Transverse colon (tissue), 4 donors: Measurements from ENCODE around the gene DUSP14. TPM values are rescaled to one million over a fixed set of nuclear protein-coding genes. Genes with fewer than 3 reads are reported as not detected.

Experiments used
- DNase-seq: peaks from one replicate; pipeline ENCODE4 v3.0.0-alpha.2; 2019
- H3K27ac ChIP-seq, 4 donors: fragments of 200-600 bp; sonication (generic); 2 replicates each; pipeline ENCODE4 v1.5.1; 2016 to 2018; ENCODE audit warnings: inconsistent platforms in 4 of 4
- H3K27me3 ChIP-seq: fragments of 200-600 bp; sonication (generic); 2 replicates; pipeline ENCODE4 v1.5.1; 2017; ENCODE audit warnings: inconsistent platforms
- H3K36me3 ChIP-seq, 4 donors: fragments of 200-600 bp; sonication (generic); 2 replicates each; pipeline ENCODE4 v1.5.1; 2017 to 2019; ENCODE audit warnings: inconsistent platforms in 4 of 4
- H3K4me1 ChIP-seq, 4 donors: fragments of 200-600 bp; sonication (generic); 2 replicates each; pipeline ENCODE4 v1.5.1; 2017 to 2020; ENCODE audit warnings: inconsistent platforms in 4 of 4
- H3K4me3 ChIP-seq, 4 donors: fragments of 200-600 bp; sonication (generic); 1 replicate in 1 of 4; 2 replicates in 3 of 4; pipeline versions ENCODE4 v1.5.1 to v1.6.1; 2017 to 2019; ENCODE audit warnings: inconsistent platforms in 4 of 4
- H3K9me3 ChIP-seq, 2 donors: fragments of 200-600 bp; sonication (generic); 2 replicates each; pipeline ENCODE4 v1.5.1; 2017 to 2019; ENCODE audit warnings: inconsistent platforms in 2 of 2
- EP300 ChIP-seq: sonication (generic); formaldehyde crosslinking; IDR thresholded peaks from one replicate; pipeline ENCODE4 v1.6.1; 2017; ENCODE audit warnings: antibody characterized with exemption, low read depth
- POLR2A ChIP-seq: fragments of 450-650 bp; IDR thresholded peaks from one replicate; pipeline ENCODE4 v1.6.1; 2016; ENCODE audit warnings: antibody characterized with exemption, mild to moderate bottlenecking, moderate library complexity
- POLR2AphosphoS5 ChIP-seq, 3 donors: sonication (generic); formaldehyde crosslinking; IDR thresholded peaks; one replicate each; pipeline ENCODE4 v1.6.1; 2016; ENCODE audit warnings: antibody characterized with exemption in 3 of 3
- WGBS, 2 donors: methylation state at CpG; one replicate each; pipeline ENCODE4 v1.1.5; 2018; ENCODE audit warnings: low coverage in 1 of 2; 5-methylcytosine and 5-hydroxymethylcytosine counted together
- in situ Hi-C, 4 donors: fragments of 200-750 bp; cut with MboI; loops; one replicate each; pipeline versions ENCODE4 v1.15.0 to v1.15.1; 2017; ENCODE audit warnings: low sequenced_read_pairs in 3 of 4, low pct_ligation_motif_present in 1 of 4, low pct_unique_long_range_greater_than_20kb in 1 of 4
- intact Hi-C: fragments of 100-400 bp; cut with DNase I; formaldehyde crosslinking; loops from one replicate; pipeline ENCODE4 v1.15.1; 2023; ENCODE audit warnings: low total_unique reads
- total RNA-seq, 4 donors: library from RNA; depleted of rRNA; stranded (reverse); fragments of >200 nt; gene quantifications; one replicate each; pipeline ENCODE4 v1.1.0, GENCODE V29; 2016
- TF ChIP-seq, protein P1 (sequence below), 5 experiments: fragments of 200-600 bp in 3 of 5; fragments of 450-650 bp in 2 of 5; sonication (generic) in 3 of 5; IDR thresholded peaks; 1 replicate in 2 of 5; 2 replicates in 3 of 5; pipeline ENCODE4 v1.5.1; 2016 to 2017; ENCODE audit warnings: antibody characterized with exemption in 5 of 5, inconsistent platforms in 3 of 5, mild to moderate bottlenecking in 2 of 5, moderate library complexity in 1 of 5

Gene DUSP14
- total RNA-seq, 4 donors from 2014 or later, result 1.6 to 3.8 (median 2.8) TPM

DNA sequence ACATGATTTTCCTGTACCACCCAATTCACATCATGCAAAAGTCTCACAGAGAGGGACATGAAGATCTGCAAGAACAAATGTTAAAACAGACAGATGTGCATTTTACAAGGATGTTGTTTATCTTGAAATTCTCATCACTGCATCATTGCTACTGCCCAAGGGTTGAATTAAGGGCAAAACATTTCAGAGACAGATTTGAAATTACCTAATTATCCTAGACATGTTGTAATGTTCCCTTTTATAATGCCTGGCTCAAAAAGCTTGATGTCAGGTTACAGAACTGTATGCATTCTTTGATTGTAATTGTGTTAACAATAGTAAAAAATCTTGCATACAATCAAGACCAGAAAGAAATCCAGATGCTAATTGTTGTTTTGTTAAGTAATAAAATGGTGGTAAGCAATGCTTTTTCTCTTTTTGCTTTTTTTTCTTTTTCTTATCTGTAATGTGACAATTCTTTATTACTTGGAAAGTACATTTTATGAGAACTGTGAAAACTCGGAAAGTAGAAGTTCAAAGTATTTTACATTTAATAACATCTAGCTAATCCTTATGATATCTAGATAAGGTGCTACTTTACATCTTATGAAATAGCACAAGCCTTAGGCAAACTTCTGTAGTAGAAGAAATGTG, 3.6 kb upstream of the DUSP14 start:
- WGBS, 2 donors, result 44 to 67% methylated on average over 1 of the region's 1 CpG
- no peak for DNase-seq
- Histone ChIP-seq H3K27me3 (no peaks in the 10 kb centered on the region), H3K4me3 (no peak overlapping the region), H3K36me3 (no peaks in the 10 kb centered on the region), H3K27ac (no peak overlapping the region), H3K9me3 (no peaks in the 10 kb centered on the region), H3K4me1 (peaks cover 0 to 25% (median 13%) of the 10 kb centered on the region in 4 donors)
- TF ChIP-seq POLR2AphosphoS5 (IDR thresholded peaks at IDR 0.05), result no peak
- no peak for TF ChIP-seq POLR2A
- TF ChIP-seq, protein P1, sequence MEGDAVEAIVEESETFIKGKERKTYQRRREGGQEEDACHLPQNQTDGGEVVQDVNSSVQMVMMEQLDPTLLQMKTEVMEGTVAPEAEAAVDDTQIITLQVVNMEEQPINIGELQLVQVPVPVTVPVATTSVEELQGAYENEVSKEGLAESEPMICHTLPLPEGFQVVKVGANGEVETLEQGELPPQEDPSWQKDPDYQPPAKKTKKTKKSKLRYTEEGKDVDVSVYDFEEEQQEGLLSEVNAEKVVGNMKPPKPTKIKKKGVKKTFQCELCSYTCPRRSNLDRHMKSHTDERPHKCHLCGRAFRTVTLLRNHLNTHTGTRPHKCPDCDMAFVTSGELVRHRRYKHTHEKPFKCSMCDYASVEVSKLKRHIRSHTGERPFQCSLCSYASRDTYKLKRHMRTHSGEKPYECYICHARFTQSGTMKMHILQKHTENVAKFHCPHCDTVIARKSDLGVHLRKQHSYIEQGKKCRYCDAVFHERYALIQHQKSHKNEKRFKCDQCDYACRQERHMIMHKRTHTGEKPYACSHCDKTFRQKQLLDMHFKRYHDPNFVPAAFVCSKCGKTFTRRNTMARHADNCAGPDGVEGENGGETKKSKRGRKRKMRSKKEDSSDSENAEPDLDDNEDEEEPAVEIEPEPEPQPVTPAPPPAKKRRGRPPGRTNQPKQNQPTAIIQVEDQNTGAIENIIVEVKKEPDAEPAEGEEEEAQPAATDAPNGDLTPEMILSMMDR (IDR thresholded peaks at IDR 0.05), result no peak
- no peak for TF ChIP-seq EP300
- in situ Hi-C loops (no loop called here), intact Hi-C loops (no loop called here)

GRCh38 chr17:37488009-37488604, 1.6 kb upstream of the DUSP14 start:
- peak overlapping the region; percentile 85 to 90 (median 88) for H3K27ac ChIP-seq

GRCh38 chr17:37488607-37489196, 989 bp upstream of the DUSP14 start:
- peaks cover 0 to 32% (median 23%) of the 10 kb centered on the region in 4 donors for H3K4me1 ChIP-seq
- peak; percentile 80 for DNase-seq
- H3K4me3 ChIP-seq, result peak overlapping the region; percentile 60 to 85 (median 72)
- no peaks in the 10 kb centered on the region for H3K9me3 ChIP-seq
- 2 to 3% methylated on average over 8 to 25 of the region's 25 CpGs for WGBS, 2 donors
- peak; percentile 28 to 48 (median 32) for TF ChIP-seq POLR2AphosphoS5 (IDR thresholded peaks at IDR 0.05)
- TF ChIP-seq, protein P1 (IDR thresholded peaks at IDR 0.05), result no peak
- in situ Hi-C loops (no loop called here), intact Hi-C loops (no loop called here)
- H3K27ac ChIP-seq, result peak overlapping the region; percentile 85 to 90 (median 88)
- no peaks in the 10 kb centered on the region for H3K27me3 ChIP-seq
- H3K36me3 ChIP-seq, result no peaks in the 10 kb centered on the region

More at GRCh38 chr17:37488009-37488604, 1.6 kb upstream of the DUSP14 start:
- TF ChIP-seq EP300 (no peak), POLR2AphosphoS5 (IDR thresholded peaks at IDR 0.05) (peak in 2 of 3 donors; percentile 44 to 45), POLR2A (no peak)
- TF ChIP-seq, protein P1 (IDR thresholded peaks at IDR 0.05), result no peak
- no peak for DNase-seq
- in situ Hi-C loops (no loop called here), intact Hi-C loops (no loop called here)
- Histone ChIP-seq H3K36me3 (no peaks in the 10 kb centered on the region), H3K27me3 (no peaks in the 10 kb centered on the region), H3K9me3 (no peaks in the 10 kb centered on the region), H3K4me3 (peak overlapping the region in 2 of 4 donors; percentile 64 to 80), H3K4me1 (peaks cover 0 to 32% (median 23%) of the 10 kb centered on the region in 4 donors)
- WGBS, 2 donors, result 35 to 43% methylated on average over 6 to 7 of the region's 7 CpGs

- Histone ChIP-seq H3K4me3 (peak overlapping the region; percentile 60 to 80 (median 70)), H3K4me1 (peaks cover 0 to 32% (median 23%) of the 10 kb centered on the region in 4 donors), H3K27me3 (no peaks in the 10 kb centered on the region), H3K9me3 (no peaks in the 10 kb centered on the region), H3K36me3 (no peaks in the 10 kb centered on the region), H3K27ac (peak overlapping the region; percentile 85 to 94 (median 88))
- intact Hi-C loops (no loop called here), in situ Hi-C loops (no loop called here)
- peak; percentile 61 for DNase-seq
- TF ChIP-seq POLR2AphosphoS5 (IDR thresholded peaks at IDR 0.05) (no peak), POLR2A (no peak), EP300 (no peak)
- TF ChIP-seq, protein P1 (IDR thresholded peaks at IDR 0.05), result peak in 2 of 5 experiments; percentile 22 to 26
- WGBS, 2 donors, result 0% methylated on average over 4 to 12 of the region's 56 CpGs
These were observed 414 bp downstream of the DUSP14 start for GRCh38 chr17:37490022-37490587.
